Mononuclear cell (primary cell): ENCODE measurements around the gene TRIO. TPM values are rescaled to one million over a fixed set of nuclear protein-coding genes. Genes with fewer than 3 reads are reported as not detected.

Experiments used
- H3K27me3 ChIP-seq: 2 replicates; pipeline ENCODE4 v1.6.0; 2011; ENCODE audit warnings: low read length, control low read depth; ENCODE audit not compliant: insufficient read depth
- H3K4me1 ChIP-seq: 2 replicates; pipeline ENCODE4 v1.5.1; 2011; ENCODE audit warnings: mild to moderate bottlenecking, low read length, control low read depth; ENCODE audit not compliant: insufficient read depth
- H3K4me3 ChIP-seq: 2 replicates; pipeline ENCODE4 v1.5.1; 2011; ENCODE audit warnings: mild to moderate bottlenecking, low read length, moderate library complexity
- H3K9me3 ChIP-seq: 2 replicates; pipeline ENCODE4 v1.5.1; 2011; ENCODE audit warnings: low read depth, mild to moderate bottlenecking, control low read depth, low read length
- total RNA-seq: library from RNA; depleted of rRNA; stranded (reverse); fragments of >200 nt; gene quantifications from one replicate; pipeline ENCODE4 v1.2.3, GENCODE V29; 2012

The TRIO gene
- total RNA-seq, 1 donor: 48.9 TPM

DNA sequence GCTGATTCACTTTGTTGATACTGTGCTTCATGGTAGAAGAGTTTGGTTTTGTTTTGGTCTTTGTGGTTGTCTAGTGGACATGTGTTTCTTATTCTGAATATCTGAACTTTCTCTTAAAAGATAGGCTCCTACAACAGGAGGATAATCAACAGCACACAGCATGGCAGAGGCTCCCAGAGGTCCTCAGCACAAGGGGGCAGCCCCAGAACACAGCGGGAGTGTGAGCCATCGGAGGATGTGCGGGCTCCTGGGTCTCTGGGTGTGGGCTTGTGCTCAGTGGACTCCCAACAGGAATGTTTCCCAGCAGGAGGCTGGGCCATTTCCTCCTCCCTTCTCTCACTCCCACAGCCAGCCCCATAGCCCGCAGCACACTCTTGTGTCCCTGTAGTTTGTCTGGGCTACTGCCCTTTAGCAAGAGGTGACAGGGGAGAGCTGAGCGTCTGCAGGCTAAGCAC is 274.2 kb downstream of the TRIO start:
- peaks cover 19% of the 10 kb centered on the region for H3K4me1 ChIP-seq
- no peaks in the 10 kb centered on the region for H3K9me3 ChIP-seq
- H3K4me3 ChIP-seq: no peak overlapping the region
- no peaks in the 10 kb centered on the region for H3K27me3 ChIP-seq

DNA sequence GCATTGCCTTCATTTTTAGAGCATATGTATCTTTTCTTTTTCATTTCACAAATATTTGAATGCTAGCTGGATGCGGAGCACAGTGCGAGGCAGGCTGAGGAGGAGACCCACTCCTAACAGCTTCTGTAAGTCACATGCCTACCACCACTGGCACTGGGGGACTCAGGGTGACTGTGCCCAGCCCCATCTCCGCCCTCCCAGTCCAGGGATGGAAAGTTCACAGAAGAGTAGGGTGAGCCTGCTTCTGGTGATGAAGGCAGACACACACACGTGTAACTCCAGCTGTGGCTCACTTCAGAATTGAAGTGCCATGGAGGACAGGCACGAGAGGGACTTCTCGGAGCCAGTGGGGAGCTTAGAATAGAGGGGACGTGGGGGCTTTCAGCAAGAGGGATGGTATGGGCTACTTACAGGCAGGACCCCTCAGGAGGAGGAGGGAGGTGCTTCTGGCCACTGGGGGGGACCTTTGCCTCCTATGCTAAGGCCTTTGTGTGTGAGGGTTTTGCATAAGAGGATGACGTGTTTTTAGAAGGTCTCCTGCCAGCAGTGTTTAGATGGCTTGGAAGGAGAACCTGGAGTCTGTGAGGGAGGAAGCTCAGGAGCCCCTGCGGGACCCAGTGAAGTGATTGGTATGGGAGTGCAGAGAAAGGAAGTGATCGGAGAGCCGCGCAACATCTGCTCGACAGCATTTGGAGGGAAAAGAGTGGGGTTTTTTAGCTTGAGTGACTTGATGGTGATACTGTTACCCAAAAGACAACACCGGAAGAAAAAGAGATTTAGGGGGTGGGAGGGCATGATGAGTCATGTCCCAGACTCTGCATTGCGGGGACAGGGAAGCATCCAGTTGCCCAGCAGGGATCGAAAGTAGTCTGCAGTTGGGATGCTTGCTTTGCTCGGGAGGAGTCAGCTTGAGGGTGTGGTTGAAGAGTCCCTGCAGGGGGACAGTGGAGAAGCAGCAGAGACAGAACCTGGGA is 274.9 kb downstream of the TRIO start:
- no peaks in the 10 kb centered on the region for H3K9me3 ChIP-seq
- no peak overlapping the region for H3K4me3 ChIP-seq
- H3K4me1 ChIP-seq: peaks cover 12% of the 10 kb centered on the region
- H3K27me3 ChIP-seq: no peaks in the 10 kb centered on the region

DNA sequence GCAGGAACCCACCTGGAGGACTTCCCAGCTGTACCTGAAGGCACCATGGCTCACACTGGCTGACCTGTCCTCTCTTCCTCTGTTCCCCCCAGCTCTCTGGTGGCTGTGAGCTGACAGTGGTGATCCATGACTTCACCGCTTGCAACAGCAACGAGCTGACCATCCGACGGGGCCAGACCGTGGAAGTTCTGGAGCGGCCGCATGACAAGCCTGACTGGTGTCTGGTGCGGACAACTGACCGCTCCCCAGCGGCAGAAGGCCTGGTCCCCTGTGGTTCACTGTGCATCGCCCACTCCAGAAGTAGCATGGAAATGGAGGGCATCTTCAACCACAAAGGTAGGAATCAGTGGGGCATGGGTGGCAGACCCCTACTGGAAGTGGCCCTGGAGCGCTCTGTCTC is 276.5 kb downstream of the TRIO start:
- Histone ChIP-seq H3K9me3 (no peaks in the 10 kb centered on the region), H3K4me3 (no peak overlapping the region), H3K27me3 (no peaks in the 10 kb centered on the region), H3K4me1 (peaks cover 2% of the 10 kb centered on the region)

DNA sequence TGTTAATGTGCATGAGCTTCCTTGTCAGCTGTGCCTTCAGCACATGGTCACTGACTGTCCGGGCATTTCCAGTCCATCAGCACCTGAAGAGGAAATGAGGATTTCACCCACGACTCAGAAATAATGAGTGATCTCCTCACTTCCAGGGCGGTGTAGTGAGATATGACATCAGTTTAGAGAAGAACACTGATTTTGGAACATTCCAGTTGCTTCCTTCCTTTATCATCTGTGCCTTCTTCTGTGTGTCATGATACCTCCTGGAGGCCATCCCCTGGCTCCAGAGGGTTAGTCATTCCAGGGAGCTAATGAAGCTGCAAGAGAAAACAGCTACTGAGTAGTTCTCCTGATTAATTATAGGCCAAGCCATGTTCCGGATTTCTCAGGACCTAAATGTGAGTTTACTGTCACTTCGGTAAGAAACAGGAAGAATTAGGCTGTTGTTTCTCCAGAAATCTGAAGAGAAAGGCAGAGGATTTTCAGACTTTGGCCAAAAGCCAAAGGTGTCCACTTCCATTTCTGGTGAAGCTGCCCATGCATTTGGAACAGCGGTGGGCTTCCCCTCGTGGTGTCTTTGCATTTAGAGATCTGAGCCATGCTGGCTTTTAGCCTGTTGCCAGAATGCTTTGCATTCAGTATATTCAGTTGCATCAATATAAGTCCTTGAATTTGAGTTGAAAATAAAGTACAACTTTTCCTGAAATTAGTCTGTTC is 277.1 kb downstream of the TRIO start:
- Histone ChIP-seq H3K27me3 (no peaks in the 10 kb centered on the region), H3K4me3 (no peak overlapping the region), H3K4me1 (no peaks in the 10 kb centered on the region), H3K9me3 (no peaks in the 10 kb centered on the region)

DNA sequence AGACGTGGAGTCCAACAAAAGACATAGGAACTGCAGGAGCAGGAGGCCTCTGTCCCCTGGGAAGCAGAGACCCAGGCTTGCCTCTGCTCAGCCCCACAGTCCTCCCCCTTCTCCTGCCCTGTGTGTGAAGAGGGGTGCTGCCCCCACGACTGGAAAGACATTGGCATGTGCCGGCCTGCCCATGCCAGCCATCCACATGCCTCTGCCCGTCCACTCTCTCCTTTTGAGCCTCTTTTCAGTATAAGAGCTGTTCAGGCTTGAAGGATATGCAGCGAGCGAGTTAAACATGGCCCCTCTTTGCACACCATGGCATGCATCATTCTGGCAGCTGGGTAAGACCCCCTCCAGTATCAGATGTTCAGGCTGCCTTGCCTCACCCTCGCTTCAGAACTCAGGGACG is 278.7 kb downstream of the TRIO start:
- Histone ChIP-seq H3K9me3 (no peaks in the 10 kb centered on the region), H3K27me3 (no peaks in the 10 kb centered on the region), H3K4me3 (no peak overlapping the region), H3K4me1 (no peaks in the 10 kb centered on the region)

DNA sequence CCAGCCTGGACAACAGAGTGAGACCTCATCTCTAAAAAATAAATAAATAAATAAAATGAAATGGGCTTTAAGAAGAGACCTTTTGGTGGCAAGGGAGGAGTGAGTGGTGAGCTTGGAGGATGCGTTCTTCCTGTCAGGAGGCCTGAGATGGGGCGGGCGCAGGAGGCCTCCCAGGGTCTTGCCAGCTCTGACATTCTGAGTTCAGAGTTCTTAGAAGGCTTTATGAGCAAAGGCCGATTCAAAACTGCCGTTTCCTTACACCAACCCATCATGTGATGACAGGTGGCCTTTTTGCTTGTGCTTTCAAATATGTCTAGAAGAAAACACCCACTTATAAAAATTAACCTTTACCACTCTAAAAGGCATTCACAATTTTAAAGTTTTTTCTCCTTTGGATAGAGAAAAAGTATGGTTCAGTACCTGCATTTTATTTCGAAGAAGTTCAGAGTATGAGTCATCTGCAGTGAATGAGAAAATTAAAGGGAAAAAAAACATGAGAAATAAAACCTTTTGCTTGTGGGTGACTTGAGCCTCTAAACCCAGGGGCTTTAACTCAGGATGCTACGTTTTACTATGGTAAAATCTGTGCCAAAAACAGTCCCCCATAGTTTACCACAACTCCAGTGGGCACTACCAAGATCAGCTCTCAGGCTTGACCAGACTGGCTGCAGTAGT is 281.0 kb downstream of the TRIO start:
- Histone ChIP-seq H3K27me3 (no peaks in the 10 kb centered on the region), H3K4me1 (no peaks in the 10 kb centered on the region), H3K9me3 (no peaks in the 10 kb centered on the region), H3K4me3 (no peak overlapping the region)

DNA sequence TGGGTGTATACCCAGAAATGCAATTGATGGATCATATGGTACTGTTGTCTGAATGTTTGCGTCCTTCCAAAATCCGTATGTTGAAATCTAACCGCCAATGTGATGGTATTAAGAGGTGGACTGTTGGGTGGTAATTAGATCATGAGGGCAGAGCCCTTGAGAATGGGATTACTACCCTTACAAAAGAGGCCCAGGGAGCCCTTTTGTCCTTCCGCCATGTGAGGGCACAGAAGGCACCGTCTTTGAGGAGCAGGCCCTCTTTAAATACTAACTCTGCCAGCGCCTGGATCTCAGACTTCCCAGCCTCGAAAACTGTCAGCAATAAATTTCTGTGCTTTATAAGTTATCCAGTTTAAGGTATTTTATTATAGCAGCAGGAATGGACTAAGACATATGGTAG is 282.4 kb downstream of the TRIO start:
- no peaks in the 10 kb centered on the region for H3K4me1 ChIP-seq
- H3K27me3 ChIP-seq: no peaks in the 10 kb centered on the region
- H3K4me3 ChIP-seq: no peak overlapping the region
- no peaks in the 10 kb centered on the region for H3K9me3 ChIP-seq

DNA sequence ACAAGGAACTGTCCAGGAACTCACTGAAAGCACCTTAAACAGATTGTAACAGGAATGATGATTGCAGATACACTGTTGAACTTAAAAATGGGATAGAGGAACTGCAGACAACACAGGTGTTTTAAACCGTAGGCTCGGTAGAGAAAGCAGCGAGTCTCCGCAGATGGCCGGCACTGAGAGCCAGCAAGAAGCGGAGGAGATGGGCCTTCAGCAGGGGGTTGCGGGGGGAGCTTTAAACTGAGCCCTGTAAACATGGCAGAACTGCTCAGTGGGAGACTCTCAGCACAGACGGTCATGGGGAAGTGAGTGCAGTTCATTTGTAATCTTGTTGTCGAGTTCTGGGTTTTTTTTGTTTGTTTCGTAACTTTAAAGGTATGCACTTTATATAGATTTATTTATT is 283.4 kb downstream of the TRIO start:
- H3K9me3 ChIP-seq: no peaks in the 10 kb centered on the region
- H3K4me1 ChIP-seq: no peaks in the 10 kb centered on the region
- H3K4me3 ChIP-seq: no peak overlapping the region
- no peaks in the 10 kb centered on the region for H3K27me3 ChIP-seq

DNA sequence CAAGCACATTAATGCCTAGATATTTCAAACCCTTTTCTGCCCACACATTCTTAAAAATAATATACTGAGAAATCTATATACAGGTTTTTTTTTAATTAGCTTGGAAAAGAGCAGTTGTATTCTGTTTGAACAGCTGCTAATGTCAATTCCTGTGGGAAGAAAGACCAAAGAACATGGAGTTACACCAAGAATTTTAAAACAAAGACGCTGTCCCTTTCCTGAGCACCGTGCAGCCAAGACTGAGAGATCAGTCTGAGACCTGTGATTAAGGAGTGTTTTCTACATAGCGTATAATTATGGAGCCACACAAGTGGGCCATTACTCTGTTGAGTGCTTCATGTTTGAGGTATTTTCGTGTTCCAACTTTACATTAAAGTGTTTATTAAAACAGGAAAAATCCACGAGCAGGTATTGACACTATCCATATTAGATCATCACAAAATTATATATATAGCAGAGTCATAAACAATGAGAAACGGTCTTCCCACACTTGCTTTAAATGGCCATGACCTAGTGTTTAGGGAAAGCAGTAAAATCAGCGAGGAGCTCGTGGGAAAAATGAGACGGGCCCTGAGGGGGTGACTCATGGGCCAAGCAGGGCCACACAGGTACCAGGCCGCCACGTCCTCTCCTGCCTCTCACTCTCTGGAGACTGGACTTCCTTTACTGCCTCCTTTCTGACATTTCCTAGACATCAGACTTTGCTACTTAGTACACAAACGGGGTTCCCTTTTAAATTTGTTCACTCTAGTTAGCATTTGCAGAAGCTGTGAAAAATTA is 285.4 kb downstream of the TRIO start:
- Histone ChIP-seq H3K4me3 (no peak overlapping the region), H3K27me3 (no peaks in the 10 kb centered on the region), H3K9me3 (no peaks in the 10 kb centered on the region), H3K4me1 (no peaks in the 10 kb centered on the region)

DNA sequence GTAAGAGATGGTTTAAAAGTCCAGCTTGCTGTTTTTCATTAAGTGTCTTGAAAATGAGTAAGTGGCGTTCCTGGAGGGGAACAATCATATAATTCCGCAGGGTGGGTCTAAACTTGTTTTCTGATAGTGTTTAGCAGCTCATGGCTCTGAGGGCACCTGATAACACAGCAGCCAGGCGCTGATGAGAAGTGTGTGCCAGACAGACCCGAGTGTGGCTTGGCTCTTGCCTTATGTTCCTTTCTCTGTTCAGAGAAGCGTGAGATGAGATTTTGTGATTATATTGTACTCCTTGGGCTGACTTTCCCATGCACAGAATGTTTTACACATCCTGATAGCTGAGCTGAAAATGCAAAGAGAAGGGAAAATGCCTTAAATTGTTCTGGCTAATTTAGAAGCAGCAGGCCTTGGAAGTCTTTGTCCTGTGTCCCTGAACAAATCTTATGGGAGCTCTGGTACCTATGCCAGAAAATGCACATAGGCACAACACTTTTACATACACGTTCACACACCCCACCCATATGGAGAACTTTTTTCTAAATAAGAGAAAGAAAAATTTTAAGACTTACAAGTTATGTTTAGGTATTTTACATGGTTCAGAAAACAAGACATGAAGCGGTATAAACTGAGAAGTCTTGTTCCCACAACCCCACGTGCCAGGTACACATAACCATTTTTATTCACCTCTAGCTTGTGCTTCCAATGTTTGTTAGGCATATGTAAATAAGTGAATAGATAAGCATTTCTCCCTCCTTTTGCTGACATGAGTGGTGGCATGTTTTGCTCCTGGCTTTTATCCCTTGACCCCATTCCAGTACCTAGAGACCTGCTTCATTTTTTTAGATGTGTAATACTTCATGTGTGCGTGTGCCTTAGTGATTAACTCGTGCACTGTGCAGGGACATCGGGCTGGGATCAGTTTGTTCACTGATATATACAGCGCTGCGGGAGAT is 286.2 kb downstream of the TRIO start:
- Histone ChIP-seq H3K4me1 (no peaks in the 10 kb centered on the region), H3K4me3 (no peak overlapping the region), H3K9me3 (no peaks in the 10 kb centered on the region), H3K27me3 (no peaks in the 10 kb centered on the region)

DNA sequence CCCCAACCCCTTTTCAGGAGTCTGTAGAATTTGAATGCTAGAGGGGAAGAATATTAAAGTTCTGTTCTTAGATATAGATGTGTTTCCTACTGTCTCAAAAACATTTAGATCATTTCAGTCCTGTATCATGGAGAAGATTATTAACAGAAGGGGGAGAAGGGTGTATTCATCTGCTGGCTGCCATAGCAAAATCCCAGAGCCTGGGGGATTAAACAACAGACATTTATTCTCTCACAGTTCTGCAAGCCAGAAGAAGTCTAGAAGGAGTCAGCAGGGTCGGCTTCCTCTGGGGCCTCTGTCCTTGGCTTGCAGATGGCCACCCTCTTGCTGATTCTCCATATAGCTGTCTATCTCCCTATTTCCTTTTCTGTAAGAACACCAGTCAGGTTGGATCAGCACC is 288.4 kb downstream of the TRIO start:
- Histone ChIP-seq H3K9me3 (no peaks in the 10 kb centered on the region), H3K27me3 (no peaks in the 10 kb centered on the region), H3K4me1 (no peaks in the 10 kb centered on the region), H3K4me3 (no peak overlapping the region)

DNA sequence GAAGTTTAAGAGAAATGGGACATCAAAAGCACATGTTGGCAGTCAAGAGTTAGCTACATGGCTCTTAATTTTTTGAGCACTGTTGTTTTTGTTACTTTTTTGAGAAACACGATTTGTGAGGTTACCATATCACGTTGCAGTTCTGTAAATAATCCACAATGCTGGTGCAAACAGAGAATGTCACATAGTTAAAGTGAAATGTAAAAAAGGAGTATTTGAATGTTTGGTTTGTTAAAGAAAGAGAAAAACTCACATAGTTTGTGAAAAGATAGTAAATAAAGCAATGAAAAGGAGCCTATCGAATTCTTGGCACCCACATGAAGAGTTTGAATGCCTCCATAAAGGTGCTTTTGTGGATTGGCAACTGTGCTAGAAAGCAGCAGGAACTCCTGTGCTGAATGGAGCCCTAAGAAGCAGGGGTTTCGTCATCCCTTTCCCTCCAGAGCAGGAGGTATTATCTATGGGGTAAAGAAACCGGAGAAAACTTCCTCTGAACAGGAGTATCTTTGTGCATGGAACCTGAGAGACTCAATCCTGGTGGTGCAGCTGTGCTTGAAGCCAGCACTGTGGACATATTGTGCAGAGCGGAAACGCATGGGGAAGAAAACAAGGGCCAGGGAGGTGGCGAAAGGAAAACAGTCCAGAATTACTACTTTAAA is 289.9 kb downstream of the TRIO start:
- no peak overlapping the region for H3K4me3 ChIP-seq
- no peaks in the 10 kb centered on the region for H3K9me3 ChIP-seq
- H3K27me3 ChIP-seq: no peaks in the 10 kb centered on the region
- no peaks in the 10 kb centered on the region for H3K4me1 ChIP-seq

DNA sequence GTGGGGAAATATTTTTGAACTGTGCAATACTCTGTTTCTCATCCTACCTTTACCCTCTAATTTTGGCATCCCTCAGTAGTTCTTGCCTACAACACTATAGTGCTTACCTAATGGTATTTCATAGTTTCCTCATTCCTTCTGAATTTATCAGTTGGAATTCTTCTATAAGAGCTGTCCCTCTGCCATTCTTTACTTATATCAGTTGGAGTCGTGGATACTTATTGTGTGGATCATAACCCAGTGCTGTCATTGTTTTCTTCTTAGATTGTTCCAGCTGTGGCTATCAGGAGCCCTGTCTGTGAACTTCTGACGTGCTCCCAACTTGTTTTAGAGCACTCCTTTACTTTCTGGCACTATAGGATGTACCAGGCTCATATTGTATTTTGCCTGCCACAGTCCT is 292.3 kb downstream of the TRIO start:
- H3K27me3 ChIP-seq: no peaks in the 10 kb centered on the region
- H3K4me3 ChIP-seq: no peak overlapping the region
- no peaks in the 10 kb centered on the region for H3K4me1 ChIP-seq
- H3K9me3 ChIP-seq: no peaks in the 10 kb centered on the region
